GM12872 (cell line): Measurements from ENCODE around the gene MARCHF10.

Experiments used
- TF ChIP-seq, protein P1 (sequence below): IDR thresholded peaks from 3 replicates; pipeline ENCODE4 v1.5.1; 2011; ENCODE audit warnings: low read depth, mild to moderate bottlenecking, low read length, moderate library complexity; ENCODE audit not compliant: insufficient read depth

The MARCHF10 gene

DNA sequence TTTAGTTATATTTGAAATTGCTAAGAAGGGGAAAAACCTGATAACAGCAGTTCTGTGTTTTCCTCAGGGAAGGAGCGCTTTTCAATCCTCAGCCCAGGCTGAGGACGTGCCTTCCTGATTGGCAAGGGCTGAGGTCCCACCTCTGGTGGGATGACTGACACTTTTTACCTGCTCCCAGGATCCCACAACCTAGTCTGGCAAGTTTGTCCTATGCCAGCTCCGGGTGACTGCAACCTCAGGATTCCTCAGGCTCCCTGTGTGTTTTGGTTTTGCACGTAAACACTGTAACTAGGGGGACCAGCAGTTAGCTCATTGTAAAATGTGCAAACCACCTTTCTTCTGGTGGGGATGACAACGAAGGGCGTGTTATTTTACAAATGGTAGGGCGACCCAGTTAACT, 7.5 kb downstream of the MARCHF10 start:
- TF ChIP-seq, protein P1, sequence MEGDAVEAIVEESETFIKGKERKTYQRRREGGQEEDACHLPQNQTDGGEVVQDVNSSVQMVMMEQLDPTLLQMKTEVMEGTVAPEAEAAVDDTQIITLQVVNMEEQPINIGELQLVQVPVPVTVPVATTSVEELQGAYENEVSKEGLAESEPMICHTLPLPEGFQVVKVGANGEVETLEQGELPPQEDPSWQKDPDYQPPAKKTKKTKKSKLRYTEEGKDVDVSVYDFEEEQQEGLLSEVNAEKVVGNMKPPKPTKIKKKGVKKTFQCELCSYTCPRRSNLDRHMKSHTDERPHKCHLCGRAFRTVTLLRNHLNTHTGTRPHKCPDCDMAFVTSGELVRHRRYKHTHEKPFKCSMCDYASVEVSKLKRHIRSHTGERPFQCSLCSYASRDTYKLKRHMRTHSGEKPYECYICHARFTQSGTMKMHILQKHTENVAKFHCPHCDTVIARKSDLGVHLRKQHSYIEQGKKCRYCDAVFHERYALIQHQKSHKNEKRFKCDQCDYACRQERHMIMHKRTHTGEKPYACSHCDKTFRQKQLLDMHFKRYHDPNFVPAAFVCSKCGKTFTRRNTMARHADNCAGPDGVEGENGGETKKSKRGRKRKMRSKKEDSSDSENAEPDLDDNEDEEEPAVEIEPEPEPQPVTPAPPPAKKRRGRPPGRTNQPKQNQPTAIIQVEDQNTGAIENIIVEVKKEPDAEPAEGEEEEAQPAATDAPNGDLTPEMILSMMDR = no peak

GRCh38 chr17:62797959-62798358, 10.2 kb downstream of the MARCHF10 start:
- TF ChIP-seq, protein P1 = no peak

DNA sequence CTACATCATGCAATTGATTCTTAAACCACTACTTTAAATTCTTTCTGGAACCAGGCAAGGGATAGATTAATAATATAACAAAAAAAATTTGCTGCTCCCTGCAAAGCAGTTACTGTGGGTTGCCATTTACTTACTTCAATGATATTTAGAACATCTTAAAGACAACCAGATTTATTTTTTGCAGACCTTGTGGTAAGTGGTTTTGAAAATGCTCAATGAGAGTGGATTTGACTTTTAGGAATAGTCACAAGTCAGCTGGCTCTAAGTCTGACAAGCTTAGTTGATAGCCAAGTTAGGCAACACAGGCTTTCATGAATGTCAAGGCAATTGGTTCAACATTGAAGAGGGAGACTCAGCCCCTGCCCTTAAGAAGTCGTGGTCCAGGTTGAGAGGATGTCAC, 11.8 kb downstream of the MARCHF10 start:
- TF ChIP-seq, protein P1 = no peak

GRCh38 chr17:62794666-62794971, 13.5 kb downstream of the MARCHF10 start:
- TF ChIP-seq, protein P1 = no peak

DNA sequence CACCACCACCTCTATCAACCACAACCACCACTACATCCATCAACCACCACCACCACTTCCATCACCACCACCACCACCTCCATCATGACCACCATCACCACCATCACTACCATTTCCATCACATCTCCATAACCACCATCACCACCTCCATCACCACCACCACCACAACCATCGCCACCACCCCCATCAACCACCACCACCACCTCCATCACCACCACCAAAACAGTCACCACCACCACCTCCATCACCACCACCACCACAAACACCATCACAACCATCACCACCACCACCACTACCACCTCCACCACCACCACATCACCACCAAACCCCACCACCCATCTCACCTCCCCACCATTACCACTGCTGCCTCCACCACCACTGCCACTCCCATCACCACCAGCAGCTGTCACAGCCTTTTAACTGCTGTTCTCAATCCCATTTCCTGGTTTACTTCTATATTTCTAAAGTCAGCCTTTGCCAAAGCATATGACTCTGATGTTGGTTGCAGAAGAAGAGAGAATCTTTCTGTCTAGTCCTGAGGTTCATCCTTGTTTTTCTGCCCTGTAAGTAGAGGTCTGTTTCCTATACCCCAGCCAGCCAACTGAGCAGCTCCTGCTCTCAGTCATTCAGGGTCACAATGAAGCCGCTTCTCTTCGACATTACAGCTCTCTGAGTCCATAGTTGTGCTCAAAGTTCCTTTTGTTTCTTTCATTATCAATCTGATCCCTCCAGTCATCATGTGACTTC, 14.0 kb downstream of the MARCHF10 start:
- TF ChIP-seq, protein P1 = no peak

DNA sequence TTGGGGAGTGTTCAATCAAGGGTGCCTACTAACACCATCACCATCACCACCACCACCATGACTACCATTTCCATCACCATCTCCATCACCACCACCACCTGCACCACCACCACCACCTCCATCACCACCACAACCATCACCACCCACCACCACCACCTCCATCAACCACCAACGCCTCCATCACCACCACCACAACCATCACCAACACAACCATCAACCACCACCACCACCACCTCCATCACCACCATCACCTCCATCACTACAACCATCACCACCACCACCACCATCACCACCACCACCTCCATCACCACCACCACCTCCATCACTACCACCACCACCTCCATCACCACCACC, 15.7 kb downstream of the MARCHF10 start:
- TF ChIP-seq, protein P1 = no peak

DNA sequence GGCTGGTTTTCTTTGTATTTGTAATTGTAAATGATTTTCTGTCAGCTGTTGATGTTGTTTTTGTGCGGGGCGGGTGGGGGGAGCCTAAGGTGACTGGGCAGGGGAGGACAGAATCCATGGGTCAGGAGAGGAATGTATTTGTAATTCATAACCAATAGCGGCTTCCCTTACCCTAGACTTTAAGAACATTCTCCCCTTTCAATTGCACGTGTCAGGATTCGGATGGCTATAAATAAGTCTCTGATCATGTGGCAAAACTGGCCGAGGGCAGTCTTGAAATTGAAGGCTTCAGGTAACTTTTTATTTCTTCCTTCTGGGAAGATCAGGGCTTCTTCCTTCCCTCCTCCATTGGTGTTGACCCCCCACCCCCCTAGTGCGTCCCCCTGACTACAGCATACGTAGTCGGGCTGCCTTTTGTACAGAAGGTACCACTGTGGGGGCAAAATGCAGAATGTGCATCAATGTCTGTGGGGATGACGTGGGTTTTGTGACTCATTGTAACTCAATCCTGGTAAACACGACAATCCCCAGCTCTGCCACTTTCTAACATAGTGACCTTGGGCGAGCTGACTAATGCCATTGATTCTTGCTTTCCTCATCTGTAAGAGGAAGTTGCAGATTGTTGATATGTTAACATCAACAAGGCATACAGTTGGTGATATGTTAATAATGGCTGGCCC, 16.2 kb downstream of the MARCHF10 start:
- TF ChIP-seq, protein P1 = no peak
